ENCODE data around the gene IGFL2. TPM values are rescaled to one million over a fixed set of nuclear protein-coding genes. Genes with fewer than 3 reads are reported as not detected.
"Not testable (repeated sequence)": the region's sequence is repeated elsewhere in the genome, so short reads cannot be mapped to it uniquely, and the experiment has no call there.

IGFL2 gene
- total RNA-seq, result not detected
- not detected for total RNA-seq (2013)

DNA sequence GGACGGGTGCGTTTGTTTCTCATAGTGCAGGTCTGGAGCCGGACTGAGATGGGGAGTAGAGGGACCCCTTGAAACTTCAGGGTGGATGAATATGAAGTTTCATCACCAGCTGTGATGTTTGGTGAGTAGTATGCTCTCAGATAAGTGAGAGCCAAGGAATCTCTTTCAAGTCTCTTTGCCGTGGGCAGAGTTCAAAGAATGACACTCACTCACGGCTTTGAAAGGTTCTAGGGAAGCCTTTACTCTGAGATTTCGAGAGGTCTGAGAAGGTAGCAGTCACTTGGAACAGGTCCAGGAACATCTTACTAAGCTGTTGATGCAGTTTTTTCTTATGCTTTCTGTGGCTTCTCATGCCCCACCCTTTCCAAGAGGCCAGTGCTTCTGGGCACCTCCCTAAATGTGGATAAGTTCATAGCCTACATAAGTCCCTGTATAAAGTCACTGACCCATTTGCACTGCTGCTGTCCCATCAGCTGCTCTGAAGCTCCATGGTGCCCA, at the start of gene IGFL2:
TSS of gene IGFL2 (plus strand) at position 448 of the 498 bp plus-strand sequence. CDS start at position 489, 41 bp downstream.
- Mint-ChIP-seq H3K9me3 (no peaks in the 10 kb centered on the region), H3K27ac (no peak within 1 kb of the TSS), H3K36me3 (no peaks in the 10 kb centered on the region), H3K27me3 (ENCODE audit: low read depth in 2 of 2) (peaks cover 29 to 63% of the 10 kb centered on the region in 2 donors), H3K4me1 (no peaks in the 10 kb centered on the region), H3K4me3 (no peak within 1 kb of the TSS)
- no peak for DNase-seq
- 80% methylated on average over 6 of the region's 6 CpGs for WGBS (ENCODE audit: insufficient coverage)
- no peaks in the 10 kb centered on the region for H3K4me1 ChIP-seq (ENCODE audit: control insufficient read depth, insufficient read depth, low read length)
- H3K27ac ChIP-seq (ENCODE audit: low read length), result no peak within 1 kb of the TSS
- TF ChIP-seq, protein P1, sequence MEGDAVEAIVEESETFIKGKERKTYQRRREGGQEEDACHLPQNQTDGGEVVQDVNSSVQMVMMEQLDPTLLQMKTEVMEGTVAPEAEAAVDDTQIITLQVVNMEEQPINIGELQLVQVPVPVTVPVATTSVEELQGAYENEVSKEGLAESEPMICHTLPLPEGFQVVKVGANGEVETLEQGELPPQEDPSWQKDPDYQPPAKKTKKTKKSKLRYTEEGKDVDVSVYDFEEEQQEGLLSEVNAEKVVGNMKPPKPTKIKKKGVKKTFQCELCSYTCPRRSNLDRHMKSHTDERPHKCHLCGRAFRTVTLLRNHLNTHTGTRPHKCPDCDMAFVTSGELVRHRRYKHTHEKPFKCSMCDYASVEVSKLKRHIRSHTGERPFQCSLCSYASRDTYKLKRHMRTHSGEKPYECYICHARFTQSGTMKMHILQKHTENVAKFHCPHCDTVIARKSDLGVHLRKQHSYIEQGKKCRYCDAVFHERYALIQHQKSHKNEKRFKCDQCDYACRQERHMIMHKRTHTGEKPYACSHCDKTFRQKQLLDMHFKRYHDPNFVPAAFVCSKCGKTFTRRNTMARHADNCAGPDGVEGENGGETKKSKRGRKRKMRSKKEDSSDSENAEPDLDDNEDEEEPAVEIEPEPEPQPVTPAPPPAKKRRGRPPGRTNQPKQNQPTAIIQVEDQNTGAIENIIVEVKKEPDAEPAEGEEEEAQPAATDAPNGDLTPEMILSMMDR (IDR thresholded peaks at IDR 0.05), result no peak
- no peaks in the 10 kb centered on the region for H3K9me3 ChIP-seq (ENCODE audit: control insufficient read depth, insufficient read depth, low read length)
- no peaks in the 10 kb centered on the region for H3K36me3 ChIP-seq (ENCODE audit: control insufficient read depth, insufficient read depth, low read length)
- intact Hi-C loops (cut with micrococcal nuclease), result no loop called here
- ATAC-seq, result no peak
- H3K4me3 ChIP-seq (ENCODE audit: low read length), result no peak within 1 kb of the TSS
- H3K27me3 ChIP-seq (ENCODE audit: control insufficient read depth, insufficient read depth, low read length), result peaks cover 2% of the 10 kb centered on the region

DNA sequence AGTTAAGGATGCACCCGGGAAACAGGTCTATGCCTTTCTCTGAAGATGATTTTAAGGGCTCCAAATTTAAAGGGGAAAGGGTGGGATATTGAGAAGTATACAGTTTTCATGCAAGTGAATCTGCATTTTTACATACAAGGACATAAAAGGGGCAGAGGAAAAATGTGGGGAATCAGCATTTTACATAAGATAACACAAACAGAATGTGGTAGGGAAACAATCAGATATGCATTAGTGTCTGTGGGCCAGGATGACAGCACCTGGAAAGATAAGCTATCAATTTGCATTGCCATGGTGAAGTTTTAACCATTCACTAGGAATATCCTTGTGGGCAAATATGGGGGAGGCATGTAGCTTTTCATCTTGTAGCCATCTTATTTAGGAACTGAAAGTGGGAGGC, 47.7 kb upstream of the IGFL2 start:
- H3K4me3 ChIP-seq (ENCODE audit: low read length), result no peak overlapping the region
- TF ChIP-seq, protein P1 (IDR thresholded peaks at IDR 0.05), result no peak
- Mint-ChIP-seq H3K27me3 (ENCODE audit: low read depth in 2 of 2) (peaks cover 23 to 42% of the 10 kb centered on the region in 2 donors), H3K9me3 (peaks cover 6 to 10% of the 10 kb centered on the region in 2 donors), H3K27ac (no peak overlapping the region), H3K4me1 (no peaks in the 10 kb centered on the region), H3K36me3 (peaks cover 17% of the 10 kb centered on the region), H3K4me3 (no peak overlapping the region)
- no peaks in the 10 kb centered on the region for H3K36me3 ChIP-seq (ENCODE audit: control insufficient read depth, insufficient read depth, low read length)
- intact Hi-C loops (cut with micrococcal nuclease), result no loop called here
- ATAC-seq, result no peak
- H3K27me3 ChIP-seq (ENCODE audit: control insufficient read depth, insufficient read depth, low read length), result no peaks in the 10 kb centered on the region
- H3K27ac ChIP-seq (ENCODE audit: low read length), result no peak overlapping the region
- no peaks in the 10 kb centered on the region for H3K9me3 ChIP-seq (ENCODE audit: control insufficient read depth, insufficient read depth, low read length)
- no peaks in the 10 kb centered on the region for H3K4me1 ChIP-seq (ENCODE audit: control insufficient read depth, insufficient read depth, low read length)
- no peak for DNase-seq
- 90% methylated on average over 1 of the region's 1 CpG for WGBS (ENCODE audit: insufficient coverage)

DNA sequence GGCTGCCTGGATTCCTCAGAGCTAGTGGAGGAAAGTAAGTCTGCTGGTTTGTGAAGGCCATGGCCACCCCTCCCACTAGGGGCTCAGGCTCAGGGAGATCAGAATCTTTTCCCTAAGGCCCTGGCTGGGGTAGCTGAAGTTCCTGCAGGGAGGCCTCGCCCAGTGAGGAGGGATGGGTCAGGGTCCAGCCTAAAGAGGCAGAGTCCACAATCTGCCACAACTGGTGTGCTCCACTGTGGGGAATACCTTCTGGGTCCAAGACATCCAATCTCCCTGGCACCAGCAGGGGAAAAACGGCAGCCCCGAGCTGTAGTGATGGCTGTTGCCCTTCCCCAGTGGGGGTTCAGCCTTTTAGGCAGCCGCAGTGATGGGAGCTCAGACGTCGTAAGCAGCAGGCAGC, 46.7 kb upstream of the IGFL2 start:
- no peak for ATAC-seq
- no peak overlapping the region for H3K4me3 Mint-ChIP-seq
- intact Hi-C loops (cut with micrococcal nuclease), result no loop called here
- no peak overlapping the region for H3K27ac ChIP-seq (ENCODE audit: low read length)
- no peak overlapping the region for H3K4me3 ChIP-seq (ENCODE audit: low read length)
- no peaks in the 10 kb centered on the region for H3K9me3 ChIP-seq (ENCODE audit: control insufficient read depth, insufficient read depth, low read length)
- peaks cover 20 to 39% of the 10 kb centered on the region in 2 donors for H3K27me3 Mint-ChIP-seq (ENCODE audit: low read depth in 2 of 2)
- no peak overlapping the region for H3K27ac Mint-ChIP-seq
- H3K36me3 Mint-ChIP-seq, result peaks cover 17% of the 10 kb centered on the region
- TF ChIP-seq, protein P1 (IDR thresholded peaks at IDR 0.05), result no peak
- H3K9me3 Mint-ChIP-seq, result peaks cover 6 to 10% of the 10 kb centered on the region in 2 donors
- no peak for DNase-seq
- no peaks in the 10 kb centered on the region for H3K4me1 ChIP-seq (ENCODE audit: control insufficient read depth, insufficient read depth, low read length)
- WGBS (ENCODE audit: insufficient coverage), result 63% methylated on average over 6 of the region's 6 CpGs
- no peaks in the 10 kb centered on the region for H3K4me1 Mint-ChIP-seq
- H3K27me3 ChIP-seq (ENCODE audit: control insufficient read depth, insufficient read depth, low read length), result no peaks in the 10 kb centered on the region
- H3K36me3 ChIP-seq (ENCODE audit: control insufficient read depth, insufficient read depth, low read length), result no peaks in the 10 kb centered on the region

DNA sequence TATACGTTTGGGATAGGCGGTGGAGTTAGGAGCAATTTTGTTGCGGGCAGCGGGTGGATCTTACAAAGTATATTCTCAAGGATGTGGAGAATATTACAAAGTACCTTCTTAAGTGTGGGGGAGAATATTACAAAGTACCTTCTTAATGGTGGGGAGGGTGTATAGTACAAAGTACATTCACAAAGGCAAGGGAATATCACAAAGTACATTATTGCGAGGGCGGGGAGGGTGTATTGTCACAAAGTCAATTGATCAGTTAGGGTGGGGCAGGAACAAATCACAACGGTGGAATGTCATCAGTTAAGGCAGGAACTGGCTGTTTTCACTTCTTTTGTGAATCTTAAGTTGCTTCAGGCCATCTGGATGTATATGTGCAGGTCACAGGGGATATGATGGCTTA, 45.7 kb upstream of the IGFL2 start:
- intact Hi-C loops (cut with micrococcal nuclease), result not testable (repeated sequence)

More for the DNA sequence above, 45.7 kb upstream of the IGFL2 start:
- not testable (repeated sequence) for H3K27ac Mint-ChIP-seq; DNase-seq; H3K27me3 ChIP-seq (ENCODE audit: control insufficient read depth, insufficient read depth, low read length); H3K9me3 Mint-ChIP-seq; H3K4me1 ChIP-seq (ENCODE audit: control insufficient read depth, insufficient read depth, low read length); H3K27ac ChIP-seq (ENCODE audit: low read length); H3K36me3 Mint-ChIP-seq; H3K36me3 ChIP-seq (ENCODE audit: control insufficient read depth, insufficient read depth, low read length); H3K9me3 ChIP-seq (ENCODE audit: control insufficient read depth, insufficient read depth, low read length); ATAC-seq; H3K4me3 ChIP-seq (ENCODE audit: low read length); H3K4me3 Mint-ChIP-seq; H3K4me1 Mint-ChIP-seq
- WGBS (ENCODE audit: insufficient coverage), result 90% methylated on average over 7 of the region's 7 CpGs
- peaks cover 11 to 28% of the 10 kb centered on the region in 2 donors for H3K27me3 Mint-ChIP-seq (ENCODE audit: low read depth in 2 of 2)
